Activated CD4-positive, alpha-beta T cell treated with anti-CD3 and anti-CD28 coated beads, Interleukin-2, amount 50 U/mL, for 1 hour (primary cell): Measurements from ENCODE around the gene HMX1.

Experiments
- DNase-seq: peaks from one replicate; pipeline ENCODE4 v3.0.0-alpha.2; 2020

HMX1 gene

GRCh38 chr4:8871417-8872401, at the start of gene HMX1:
HMX1 (minus strand) TSS chr4:8871839; CDS start chr4:8871614, 225 bp downstream.
- no peak for DNase-seq

GRCh38 chr4:8920969-8921368, 49.3 kb upstream of the HMX1 start:
- DNase-seq, result no peak

- no peak for DNase-seq
Observed at GRCh38 chr4:8920289-8920965, 48.8 kb upstream of the HMX1 start.

- DNase-seq, result no peak
Observed at GRCh38 chr4:8919651-8920288, 48.1 kb upstream of the HMX1 start.

GRCh38 chr4:8917868-8918783, 46.5 kb upstream of the HMX1 start:
- DNase-seq, result peak; percentile 62

GRCh38 chr4:8917321-8917811, 45.7 kb upstream of the HMX1 start:
- DNase-seq, result no peak

- no peak for DNase-seq
Observed at GRCh38 chr4:8916906-8917305, 45.3 kb upstream of the HMX1 start.

- DNase-seq, result no peak
Observed at GRCh38 chr4:8916351-8916885, 44.8 kb upstream of the HMX1 start.

GRCh38 chr4:8915201-8916200, 43.9 kb upstream of the HMX1 start:
- no peak for DNase-seq

GRCh38 chr4:8914461-8915171, 43.0 kb upstream of the HMX1 start:
- no peak for DNase-seq

- DNase-seq, result no peak
Observed at GRCh38 chr4:8913858-8914460, 42.3 kb upstream of the HMX1 start.

GRCh38 chr4:8913121-8913857, 41.6 kb upstream of the HMX1 start:
- no peak for DNase-seq

- no peak for DNase-seq
Observed at GRCh38 chr4:8912506-8912905, 40.9 kb upstream of the HMX1 start.

GRCh38 chr4:8912089-8912455, 40.4 kb upstream of the HMX1 start:
- no peak for DNase-seq

GRCh38 chr4:8911316-8912088, 39.9 kb upstream of the HMX1 start:
- DNase-seq, result no peak

- no peak for DNase-seq
Observed at GRCh38 chr4:8910822-8911315, 39.2 kb upstream of the HMX1 start.

GRCh38 chr4:8910100-8910821, 38.6 kb upstream of the HMX1 start:
- DNase-seq, result no peak
